HG02885 (cell line): ENCODE data around the gene DYNC1LI2.
"Not testable (repeated sequence)": the region's sequence is repeated elsewhere in the genome, so short reads cannot be mapped to it uniquely, and the experiment has no call there.

Source experiments
- ATAC-seq: cut with Tn5 transposase; IDR thresholded peaks from one replicate; pipeline ENCODE4 v1.9.1; 2021; ENCODE audit warnings: mild to moderate bottlenecking; ENCODE audit not compliant: unreplicated experiment, poor library complexity

Gene DYNC1LI2

GRCh38 chr16:66701026-66701425 is 50.4 kb downstream of the DYNC1LI2 start:
- ATAC-seq, result no peak

DNA sequence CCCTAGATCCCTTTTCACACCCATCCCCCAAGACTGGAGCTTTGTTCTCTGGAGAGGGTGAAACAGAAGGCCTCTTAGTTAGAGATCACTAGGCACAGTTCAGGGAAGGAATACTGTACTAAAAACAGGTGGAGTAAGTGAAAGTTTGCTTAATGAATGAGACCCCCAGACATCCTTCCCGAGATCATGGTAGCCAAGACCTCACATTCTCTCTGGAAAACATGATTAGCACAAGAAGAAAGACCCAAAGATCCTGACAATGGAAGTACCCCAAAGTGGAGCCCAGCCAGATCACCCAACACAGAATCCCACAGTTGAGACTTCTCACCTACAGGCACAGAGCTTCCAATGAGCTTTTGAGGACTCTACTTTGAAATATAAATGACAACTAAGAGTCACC is 51.5 kb downstream of the DYNC1LI2 start:
- no peak for ATAC-seq

- ATAC-seq, result no peak
These were observed 53.4 kb downstream of the DYNC1LI2 start for GRCh38 chr16:66698046-66698445.

DNA sequence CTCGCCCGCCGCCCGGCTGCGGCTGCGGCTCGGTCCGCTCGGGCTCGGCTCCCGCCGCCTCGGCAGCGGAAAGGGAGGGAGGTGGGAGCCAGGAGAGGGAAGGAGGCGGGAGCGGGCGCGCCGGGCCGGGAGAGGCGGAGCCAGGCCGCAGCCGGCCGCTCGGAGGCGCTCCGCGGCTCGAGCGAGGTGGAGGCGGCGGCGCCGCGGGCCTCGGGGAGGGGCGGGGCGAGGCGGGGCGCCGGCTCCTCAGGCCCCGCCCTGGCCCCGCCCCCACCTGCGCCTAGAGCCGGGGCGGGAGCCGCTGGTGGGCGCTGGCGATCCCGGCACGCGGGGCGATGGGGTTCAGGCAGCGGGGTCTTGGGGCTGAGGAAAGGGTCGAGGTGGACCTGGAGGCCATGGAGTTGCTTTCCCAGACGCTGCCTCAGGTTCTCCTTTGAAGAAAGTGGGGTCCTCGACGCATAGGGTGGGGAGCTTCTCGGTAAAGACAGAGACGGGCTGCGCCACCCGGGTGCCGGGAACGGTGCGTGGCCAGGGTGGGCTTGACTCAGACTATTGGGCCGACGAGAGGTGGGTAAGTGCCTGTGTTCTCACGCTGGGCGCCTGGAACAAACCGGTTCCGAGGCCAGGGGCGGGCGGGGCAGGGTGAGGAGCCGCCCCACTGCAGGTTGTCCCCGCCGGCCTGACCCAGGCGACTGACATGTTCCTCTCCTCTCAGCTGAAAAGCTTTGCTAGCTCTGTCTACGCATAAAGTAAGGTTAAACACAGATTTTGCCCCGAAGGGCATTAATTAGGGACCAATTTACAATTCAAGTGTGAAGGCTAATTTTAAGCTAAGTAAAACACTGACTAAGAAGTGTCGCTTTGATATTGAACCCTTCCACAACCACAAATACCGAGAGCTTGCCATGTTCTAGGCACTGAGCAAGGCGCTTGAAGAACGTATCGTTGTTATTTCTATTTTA is 54.5 kb downstream of the DYNC1LI2 start, which contains the start of gene CMTM4:
TSS of gene CMTM4 (minus strand) at position 75 of the 962 bp plus-strand sequence. CDS start 218 bp downstream, outside the sequence.
- ATAC-seq, result peak; percentile 95

DNA sequence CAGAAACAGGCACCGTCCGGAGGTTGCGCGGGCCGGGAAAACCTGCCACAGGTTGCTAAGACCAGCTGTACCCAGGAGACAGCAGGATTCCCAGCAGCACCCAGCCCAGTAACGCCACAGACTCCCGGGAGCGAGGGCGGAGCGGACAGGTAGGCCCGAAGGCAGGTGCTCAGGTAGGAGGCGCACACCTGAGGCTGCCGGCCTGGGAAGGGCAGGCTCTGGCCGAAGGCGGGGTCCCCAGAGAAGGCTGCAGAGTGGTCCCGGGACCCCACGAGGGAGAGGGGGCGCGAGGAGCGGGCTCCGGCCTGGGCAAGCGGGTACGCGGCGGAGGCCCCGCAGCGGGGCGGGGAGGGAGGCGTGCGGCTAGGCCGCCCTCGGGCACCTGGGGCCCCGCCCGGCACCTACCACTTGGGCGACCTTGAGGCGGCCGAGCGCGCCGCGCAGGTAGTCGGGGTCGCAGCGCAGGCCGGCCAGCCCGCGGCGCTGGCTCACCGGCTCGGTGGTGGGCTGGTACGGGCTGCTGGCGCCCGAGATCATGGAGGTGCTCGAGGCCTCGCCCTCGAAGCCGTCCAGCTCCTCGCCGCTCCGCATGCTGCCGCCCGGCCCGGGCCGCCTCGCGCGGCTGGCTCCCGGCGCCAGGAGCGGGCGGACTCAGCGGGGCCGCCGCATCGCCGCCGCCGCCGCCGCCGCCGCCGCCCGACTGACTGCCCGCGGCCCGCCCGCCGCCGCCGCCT is 55.3 kb downstream of the DYNC1LI2 start:
- peak; percentile 52 for ATAC-seq

DNA sequence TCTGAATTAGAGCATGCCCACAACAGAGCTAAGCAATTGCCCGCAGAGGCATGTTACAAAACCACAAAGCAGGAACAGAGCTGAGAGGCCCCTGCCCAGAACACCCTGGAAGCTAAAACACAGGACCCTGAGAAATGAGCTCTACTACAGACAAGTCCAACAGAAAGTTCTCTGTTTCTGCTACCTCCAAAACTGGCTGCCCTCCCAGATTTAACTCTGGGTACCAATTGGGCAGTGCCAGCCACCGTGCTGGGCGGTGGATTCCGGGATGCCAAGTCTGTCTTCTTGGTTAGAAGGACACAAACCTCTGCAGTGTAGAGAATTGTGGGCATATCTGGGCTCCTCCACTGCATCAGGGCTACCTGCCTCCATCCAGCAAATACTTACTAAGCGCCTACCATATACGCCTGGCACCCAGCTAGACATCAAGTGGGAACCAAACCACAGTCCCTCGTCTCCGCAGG is 55.9 kb downstream of the DYNC1LI2 start:
- no peak for ATAC-seq

GRCh38 chr16:66693149-66693548 is 58.3 kb downstream of the DYNC1LI2 start:
- no peak for ATAC-seq

DNA sequence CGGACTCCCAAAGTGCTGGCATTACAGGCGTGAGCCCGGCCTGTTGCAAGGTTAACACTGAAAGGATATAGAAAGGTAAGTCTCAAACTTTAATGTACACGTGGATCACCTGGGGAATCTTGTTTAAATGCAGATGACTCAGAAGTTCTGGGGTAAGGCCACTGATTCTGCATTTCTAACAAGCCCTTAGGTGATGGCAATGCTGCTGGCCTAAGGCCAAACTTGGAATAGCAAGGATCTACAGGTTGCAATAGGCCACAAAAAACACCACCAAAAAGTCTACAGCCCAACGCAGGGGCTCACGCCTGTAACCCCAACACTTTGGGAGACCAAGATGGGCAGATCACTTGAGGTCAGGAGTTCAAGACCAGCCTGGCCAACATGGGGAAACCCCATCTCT is 59.1 kb downstream of the DYNC1LI2 start:
- ATAC-seq, result no peak

GRCh38 chr16:66691234-66691633 is 60.2 kb downstream of the DYNC1LI2 start:
- no peak for ATAC-seq

GRCh38 chr16:66690106-66690847 is 61.1 kb downstream of the DYNC1LI2 start:
- no peak for ATAC-seq

- ATAC-seq, result no peak
These were observed 62.1 kb downstream of the DYNC1LI2 start for GRCh38 chr16:66689282-66689681.

GRCh38 chr16:66687906-66688625 is 63.3 kb downstream of the DYNC1LI2 start:
- no peak for ATAC-seq

GRCh38 chr16:66685501-66686115 is 65.8 kb downstream of the DYNC1LI2 start:
- ATAC-seq, result not testable (repeated sequence)

DNA sequence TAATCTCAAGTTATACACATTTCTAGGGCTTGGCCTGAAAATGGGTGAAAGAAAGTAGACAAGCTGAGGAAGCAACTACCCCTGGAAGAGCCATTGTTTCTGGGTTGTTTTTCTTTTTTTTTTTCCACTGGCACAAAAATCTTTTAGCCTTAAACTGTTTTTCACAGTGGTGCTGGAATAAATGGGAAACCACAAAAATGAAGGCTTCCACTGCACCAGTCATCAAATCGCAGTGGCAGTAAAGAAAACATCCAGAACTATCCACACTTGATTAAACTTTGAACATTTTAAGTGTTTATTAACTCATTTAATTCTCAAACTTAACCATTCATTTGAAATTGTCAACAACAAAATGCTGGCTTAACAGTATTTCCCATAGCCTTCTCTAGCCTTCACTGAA is 69.1 kb downstream of the DYNC1LI2 start:
- ATAC-seq, result no peak

DNA sequence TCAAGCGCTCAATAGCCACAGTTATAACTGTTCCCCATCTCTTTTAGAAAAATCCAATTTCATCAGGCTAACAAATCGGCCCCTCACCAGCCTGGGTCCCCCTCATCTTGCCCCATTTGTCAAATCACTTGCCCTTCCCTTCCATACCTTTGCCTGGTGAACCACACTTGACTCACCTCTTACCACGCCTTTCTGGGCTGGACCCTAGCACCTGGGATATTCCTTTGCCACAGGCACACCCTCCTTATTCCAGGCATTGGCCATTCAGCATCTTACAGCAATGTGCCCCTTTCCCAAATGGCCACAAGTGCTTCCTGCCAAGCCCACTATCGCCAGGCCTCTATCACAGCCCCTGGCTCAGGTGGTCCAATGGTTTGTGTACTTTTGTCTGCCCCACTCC is 69.7 kb downstream of the DYNC1LI2 start:
- ATAC-seq, result no peak

- no peak for ATAC-seq
These were observed 73.1 kb downstream of the DYNC1LI2 start for GRCh38 chr16:66678337-66678736.

DNA sequence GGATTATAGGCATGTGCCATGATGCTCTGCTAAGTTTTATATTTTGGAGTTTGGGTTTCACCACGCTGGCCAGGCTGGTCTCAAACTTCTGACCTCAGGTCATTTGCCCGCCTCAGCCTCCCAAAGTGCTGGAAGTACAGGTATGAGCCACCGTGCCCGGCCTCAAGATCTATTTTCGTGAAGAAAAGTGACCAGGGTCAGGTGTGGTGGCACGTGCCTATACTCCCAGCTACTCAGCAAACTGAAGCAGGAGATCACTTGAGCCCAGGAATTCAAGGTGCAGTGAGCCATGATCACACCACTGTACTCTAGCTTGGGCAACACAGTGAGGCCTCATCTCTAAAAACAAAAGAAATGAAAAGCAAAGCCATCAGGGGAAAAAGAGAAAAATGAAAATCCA is 73.6 kb downstream of the DYNC1LI2 start:
- no peak for ATAC-seq

- ATAC-seq, result no peak
These were observed 74.2 kb downstream of the DYNC1LI2 start for GRCh38 chr16:66677179-66677578.

- no peak for ATAC-seq
These were observed 74.8 kb downstream of the DYNC1LI2 start for GRCh38 chr16:66676599-66676998.
